ENCODE measurements around the gene IPCEF1.

Gene IPCEF1

GRCh38 chr6:154298297-154298696, 58.3 kb downstream of the IPCEF1 start:
- in situ Hi-C loops (cut with HindIII; ENCODE audit: low sequenced_read_pairs) = no loop called here

GRCh38 chr6:154297721-154298120, 58.9 kb downstream of the IPCEF1 start:
- in situ Hi-C loops (cut with HindIII; ENCODE audit: low sequenced_read_pairs) = no loop called here

- in situ Hi-C loops (cut with HindIII; ENCODE audit: low sequenced_read_pairs) = no loop called here
Measured at GRCh38 chr6:154297210-154297609, 59.4 kb downstream of the IPCEF1 start.

- in situ Hi-C loops (cut with HindIII; ENCODE audit: low sequenced_read_pairs) = no loop called here
Measured at GRCh38 chr6:154295733-154296132, 60.9 kb downstream of the IPCEF1 start.

- in situ Hi-C loops (cut with HindIII; ENCODE audit: low sequenced_read_pairs) = no loop called here
Measured at GRCh38 chr6:154292855-154293519, 63.6 kb downstream of the IPCEF1 start.

- in situ Hi-C loops (cut with HindIII; ENCODE audit: low sequenced_read_pairs) = no loop called here
Measured at GRCh38 chr6:154292066-154292465, 64.5 kb downstream of the IPCEF1 start.

- in situ Hi-C loops (cut with HindIII; ENCODE audit: low sequenced_read_pairs) = no loop called here
Measured at GRCh38 chr6:154289818-154290508, 66.6 kb downstream of the IPCEF1 start.

GRCh38 chr6:154285826-154286225, 70.8 kb downstream of the IPCEF1 start:
- in situ Hi-C loops (cut with HindIII; ENCODE audit: low sequenced_read_pairs) = no loop called here

GRCh38 chr6:154284313-154284853, 72.2 kb downstream of the IPCEF1 start:
- in situ Hi-C loops (cut with HindIII; ENCODE audit: low sequenced_read_pairs) = no loop called here

- in situ Hi-C loops (cut with HindIII; ENCODE audit: low sequenced_read_pairs) = no loop called here
Measured at GRCh38 chr6:154280521-154280920, 76.1 kb downstream of the IPCEF1 start.

GRCh38 chr6:154277629-154278017, 79.0 kb downstream of the IPCEF1 start:
- in situ Hi-C loops (cut with HindIII; ENCODE audit: low sequenced_read_pairs) = no loop called here

- in situ Hi-C loops (cut with HindIII; ENCODE audit: low sequenced_read_pairs) = no loop called here
Measured at GRCh38 chr6:154276810-154277628, 79.6 kb downstream of the IPCEF1 start.

- in situ Hi-C loops (cut with HindIII; ENCODE audit: low sequenced_read_pairs) = no loop called here
Measured at GRCh38 chr6:154274168-154274567, 82.4 kb downstream of the IPCEF1 start.

GRCh38 chr6:154268486-154268885, 88.1 kb downstream of the IPCEF1 start:
- in situ Hi-C loops (cut with HindIII; ENCODE audit: low sequenced_read_pairs) = no loop called here

GRCh38 chr6:154267508-154268106, 89.0 kb downstream of the IPCEF1 start:
- in situ Hi-C loops (cut with HindIII; ENCODE audit: low sequenced_read_pairs) = no loop called here

- in situ Hi-C loops (cut with HindIII; ENCODE audit: low sequenced_read_pairs) = no loop called here
Measured at GRCh38 chr6:154266560-154267099, 90.0 kb downstream of the IPCEF1 start.

GRCh38 chr6:154261688-154262397, 94.8 kb downstream of the IPCEF1 start:
- in situ Hi-C loops (cut with HindIII; ENCODE audit: low sequenced_read_pairs) = no loop called here

- in situ Hi-C loops (cut with HindIII; ENCODE audit: low sequenced_read_pairs) = no loop called here
Measured at GRCh38 chr6:154258064-154258757, 98.4 kb downstream of the IPCEF1 start.

- in situ Hi-C loops (cut with HindIII; ENCODE audit: low sequenced_read_pairs) = no loop called here
Measured at GRCh38 chr6:154257067-154257466, 99.5 kb downstream of the IPCEF1 start.

GRCh38 chr6:154252678-154253077, 103.9 kb downstream of the IPCEF1 start:
- in situ Hi-C loops (cut with HindIII; ENCODE audit: low sequenced_read_pairs) = no loop called here

Measured in DLD1 (cell line).